Endothelial cell of umbilical vein (primary cell): ENCODE measurements around the gene CFAP161. TPM values are rescaled to one million over a fixed set of nuclear protein-coding genes. Genes with fewer than 3 reads are reported as not detected.

Experiments
- BruUV-seq: library from RNA; stranded (reverse); fragments of 400-500 nt; replicated peaks from 2 replicates; lab custom pipeline; 2021; lab: Mats Ljungman, UMichigan
- CTCF ChIA-PET: fragments of 300-600, 350-600 bp; sonication (Branson Sonifier 250); formaldehyde crosslinking; loops from one replicate; lab custom pipeline; 2021; ENCODE audit warnings: antibody characterized with exemption, inconsistent platforms; lab: Charles Lee
- POLR2A ChIA-PET: fragments of 300-600, 350-600 bp; sonication (Branson Sonifier 250); formaldehyde crosslinking; loops from one replicate; lab custom pipeline; 2021; ENCODE audit warnings: antibody characterized with exemption, inconsistent platforms; lab: Charles Lee
- DNase-seq: peaks from one replicate; pipeline ENCODE4 v3.0.0-alpha.2; 2011; ENCODE audit warnings: low read depth, low spot score
- FAIRE-seq: peaks from 2 replicates; lab custom pipeline; 2011; peaks lifted over from hg19 to GRCh38; lab: Jason Lieb, UNC
- H2AFZ ChIP-seq: 2 replicates; pipeline ENCODE4 v1.6.0; 2012; ENCODE audit warnings: low read depth, low read length, control low read depth, inconsistent platforms
- H3K27ac ChIP-seq: 2 replicates; pipeline ENCODE4 v1.5.1; 2011; ENCODE audit warnings: low read depth, mild to moderate bottlenecking, control low read depth, low read length, moderate library complexity; ENCODE audit not compliant: insufficient read depth
- H3K27me3 ChIP-seq, 2 experiments: 2 replicates each; pipeline versions ENCODE4 v1.6.0 to v1.6.1; 2011; ENCODE audit warnings: low read length in 2 of 2, mixed read lengths in 1 of 2; ENCODE audit not compliant: control insufficient read depth in 2 of 2, insufficient read depth in 2 of 2
- H3K36me3 ChIP-seq, 2 experiments: 2 replicates in 1 of 2; 3 replicates in 1 of 2; pipeline ENCODE4 v1.5.1; 2011; ENCODE audit warnings: low read length in 2 of 2, mild to moderate bottlenecking in 1 of 2, moderate library complexity in 1 of 2; ENCODE audit not compliant: control insufficient read depth in 2 of 2, insufficient read depth in 2 of 2; ENCODE audit errors: extremely low read depth in 1 of 2
- H3K4me1 ChIP-seq: 3 replicates; pipeline ENCODE4 v1.5.1; 2011; ENCODE audit warnings: mild to moderate bottlenecking, low read length; ENCODE audit not compliant: control insufficient read depth, insufficient read depth; ENCODE audit errors: extremely low read depth
- H3K4me2 ChIP-seq: 2 replicates; pipeline ENCODE4 v1.6.1; 2011; ENCODE audit warnings: low read length, control low read depth, mixed read lengths; ENCODE audit not compliant: insufficient read depth
- H3K4me3 ChIP-seq, 3 experiments: fragments of 200-600 bp in 1 of 3; sonication (generic), shearing (Covaris generic) in 1 of 3; replicated peaks in 1 of 3; 2 replicates each; pipeline ENCODE4 v1.5.1; 2011 to 2016; ENCODE audit warnings: control low read depth in 3 of 3, low read length in 3 of 3, mild to moderate bottlenecking in 2 of 3, inconsistent platforms in 1 of 3, low read depth in 1 of 3, moderate library complexity in 1 of 3; ENCODE audit not compliant: insufficient read depth in 1 of 3
- H3K79me2 ChIP-seq: 2 replicates; pipeline ENCODE4 v1.6.0; 2012; ENCODE audit warnings: low read length, inconsistent platforms; ENCODE audit not compliant: control insufficient read depth, insufficient read depth
- H3K9ac ChIP-seq: replicated peaks from 2 replicates; pipeline ENCODE3; 2011; ENCODE audit warnings: low read length, control low read depth; ENCODE audit not compliant: insufficient read depth; ENCODE audit errors: extremely low read depth
- H3K9me1 ChIP-seq: replicated peaks from 3 replicates; pipeline ENCODE4 v1.6.0; 2011; ENCODE audit warnings: mild to moderate bottlenecking, low read length; ENCODE audit not compliant: control insufficient read depth, insufficient read depth; ENCODE audit errors: extremely low read depth
- H3K9me3 ChIP-seq: replicated peaks from 2 replicates; pipeline ENCODE4 v1.5.1; 2012; ENCODE audit warnings: low read length, inconsistent platforms; ENCODE audit not compliant: control insufficient read depth, insufficient read depth
- H4K20me1 ChIP-seq: replicated peaks from 2 replicates; pipeline ENCODE3; 2011; ENCODE audit warnings: mild to moderate bottlenecking, low read length; ENCODE audit not compliant: control insufficient read depth, insufficient read depth; ENCODE audit errors: extremely low read depth
- EZH2 ChIP-seq: IDR thresholded peaks from 2 replicates; pipeline ENCODE4 v1.6.1; 2012; ENCODE audit warnings: borderline replicate concordance, low read depth, mild to moderate bottlenecking, moderate library complexity, low read length, inconsistent platforms; ENCODE audit not compliant: severe bottlenecking
- FOS ChIP-seq: IDR thresholded peaks from 2 replicates; pipeline ENCODE4 v1.6.1; 2011; ENCODE audit warnings: mild to moderate bottlenecking, low read length, moderate library complexity, borderline replicate concordance; ENCODE audit not compliant: insufficient read depth
- GATA2 ChIP-seq: IDR thresholded peaks from 2 replicates; pipeline ENCODE4 v1.7.0; 2011; ENCODE audit warnings: low read depth, mild to moderate bottlenecking, moderate library complexity, mixed read lengths, low read length; ENCODE audit not compliant: insufficient read length, insufficient read depth
- JUN ChIP-seq: IDR thresholded peaks from 2 replicates; pipeline ENCODE4 v1.6.1; 2011; ENCODE audit warnings: borderline replicate concordance, low read depth; ENCODE audit not compliant: insufficient read length, insufficient read depth
- MYC ChIP-seq: IDR thresholded peaks from one replicate; pipeline ENCODE4 v1.6.1; 2011; ENCODE audit warnings: mild to moderate bottlenecking, low read depth, low read length
- POLR2A ChIP-seq: IDR thresholded peaks from 2 replicates; pipeline ENCODE4 v1.6.1; 2012; ENCODE audit warnings: low read depth, mild to moderate bottlenecking, control low read depth, low read length
- POLR2AphosphoS5 ChIP-seq: IDR thresholded peaks from 2 replicates; pipeline ENCODE4 v1.6.1; 2012; ENCODE audit warnings: low read depth, mild to moderate bottlenecking, control low read depth, low read length, moderate library complexity; ENCODE audit not compliant: insufficient read depth
- dilution Hi-C: fragments of 300-500 bp; cut with MboI; formaldehyde crosslinking; loops from one replicate; pipeline ENCODE4 v1.15.0; 2019; ENCODE audit warnings: low sequenced_read_pairs; ENCODE audit not compliant: extremely low pct_ligation_motif_present
- intact Hi-C: fragments of 100-400 bp; cut with micrococcal nuclease; formaldehyde crosslinking; loops from one replicate; pipeline ENCODE4 v1.10.0; 2022
- polyA plus RNA-seq, 4 experiments: library from polyadenylated mRNA; depleted of rRNA in 3 of 4; stranded (reverse) in 3 of 4; unstranded in 1 of 4; fragments of >200 nt; gene quantifications; 2 replicates each; pipeline versions ENCODE4 v1.2.1 to v1.2.3, GENCODE V29; 2011 to 2012; ENCODE audit warnings: missing spikeins in 1 of 4
- total RNA-seq: library from RNA; stranded (reverse); gene quantifications from 2 replicates; pipeline ENCODE4 v1.2.3, GENCODE V29; 2021
- TF ChIP-seq, protein P1 (sequence below): IDR thresholded peaks from 2 replicates; pipeline ENCODE4 v1.6.1; 2011; ENCODE audit not compliant: insufficient read depth, insufficient read length
- TF ChIP-seq, protein P2 (sequence below), 2 donors: IDR thresholded peaks; 1 replicate in 1 of 2; 2 replicates in 1 of 2; pipeline ENCODE4 v1.5.1; 2011; ENCODE audit warnings: low read length in 2 of 2, mild to moderate bottlenecking in 2 of 2, moderate library complexity in 2 of 2, control low read depth in 1 of 2, inconsistent platforms in 1 of 2, low read depth in 1 of 2; ENCODE audit not compliant: insufficient read depth in 1 of 2; ENCODE audit errors: extremely low read depth in 1 of 2

Gene CFAP161
- total and polyA plus RNA-seq, 2 donors (not counting 3 experiments of a cell fraction or from before 2014, with no cell fraction given), result 0.08 TPM; not detected in 1

DNA sequence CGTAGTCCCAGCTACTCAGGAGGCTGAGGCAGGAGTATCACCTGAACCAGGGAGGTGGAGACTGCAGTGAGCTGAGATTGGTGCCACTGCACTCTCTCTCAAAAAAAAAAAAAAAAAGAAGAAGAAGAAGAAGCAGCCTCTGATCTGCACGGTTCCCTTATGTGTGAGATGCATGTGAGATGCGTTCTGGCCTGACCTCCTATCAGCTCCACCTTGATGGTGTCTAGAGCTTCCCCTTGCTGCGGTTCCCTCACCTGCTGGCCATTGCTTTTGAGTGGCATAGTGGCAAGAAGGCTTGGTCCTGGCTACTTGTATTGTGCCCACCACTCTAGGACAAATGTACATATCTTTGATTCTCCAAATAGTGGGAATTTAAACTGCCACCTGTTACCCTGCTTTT is 49.4 kb upstream of the CFAP161 start:
- dilution Hi-C loops, result no loop called here
- TF ChIP-seq, protein P1, sequence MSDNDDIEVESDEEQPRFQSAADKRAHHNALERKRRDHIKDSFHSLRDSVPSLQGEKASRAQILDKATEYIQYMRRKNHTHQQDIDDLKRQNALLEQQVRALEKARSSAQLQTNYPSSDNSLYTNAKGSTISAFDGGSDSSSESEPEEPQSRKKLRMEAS, result no peak
- TF ChIP-seq JUN (no peak), POLR2A (no peak), EZH2 (no peak), FOS (no peak), POLR2AphosphoS5 (no peak), GATA2 (no peak), MYC (no peak)
- TF ChIP-seq, protein P2, sequence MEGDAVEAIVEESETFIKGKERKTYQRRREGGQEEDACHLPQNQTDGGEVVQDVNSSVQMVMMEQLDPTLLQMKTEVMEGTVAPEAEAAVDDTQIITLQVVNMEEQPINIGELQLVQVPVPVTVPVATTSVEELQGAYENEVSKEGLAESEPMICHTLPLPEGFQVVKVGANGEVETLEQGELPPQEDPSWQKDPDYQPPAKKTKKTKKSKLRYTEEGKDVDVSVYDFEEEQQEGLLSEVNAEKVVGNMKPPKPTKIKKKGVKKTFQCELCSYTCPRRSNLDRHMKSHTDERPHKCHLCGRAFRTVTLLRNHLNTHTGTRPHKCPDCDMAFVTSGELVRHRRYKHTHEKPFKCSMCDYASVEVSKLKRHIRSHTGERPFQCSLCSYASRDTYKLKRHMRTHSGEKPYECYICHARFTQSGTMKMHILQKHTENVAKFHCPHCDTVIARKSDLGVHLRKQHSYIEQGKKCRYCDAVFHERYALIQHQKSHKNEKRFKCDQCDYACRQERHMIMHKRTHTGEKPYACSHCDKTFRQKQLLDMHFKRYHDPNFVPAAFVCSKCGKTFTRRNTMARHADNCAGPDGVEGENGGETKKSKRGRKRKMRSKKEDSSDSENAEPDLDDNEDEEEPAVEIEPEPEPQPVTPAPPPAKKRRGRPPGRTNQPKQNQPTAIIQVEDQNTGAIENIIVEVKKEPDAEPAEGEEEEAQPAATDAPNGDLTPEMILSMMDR (IDR thresholded peaks at IDR 0.05; ENCODE audit: extremely low read depth in 1 of 2, insufficient read depth in 1 of 2, low read depth in 1 of 2, low read length in 2 of 2), result no peak
- H3K9ac ChIP-seq, result no peak overlapping the region

More for the DNA sequence above, 49.4 kb upstream of the CFAP161 start:
- H4K20me1 ChIP-seq, result no peaks in the 10 kb centered on the region
- POLR2A ChIA-PET, result interaction anchor here (0.6 kb wide), 1 partner anchor 312 kb away, joined by 3 read pairs; no protein-coding TSS in a partner anchor
- H2AFZ ChIP-seq, result no peak overlapping the region
- H3K4me3 ChIP-seq, result no peak overlapping the region
- DNase-seq, result no peak
- CTCF ChIA-PET, result interaction anchor here (0.8 to 1.5 kb wide), 2 partner anchors 8 to 15 kb away, joined by 3 to 6 read pairs; no protein-coding TSS in a partner anchor
- H3K9me1 ChIP-seq, result no peaks in the 10 kb centered on the region
- H3K4me1 ChIP-seq, result peaks cover 13% of the 10 kb centered on the region
- no peaks in the 10 kb centered on the region for H3K9me3 ChIP-seq
- no peaks in the 10 kb centered on the region for H3K36me3 ChIP-seq
- intact Hi-C loops, result loop anchor here (1.0 kb wide), 2 partner anchors 16 to 45 kb away; no protein-coding TSS in a partner anchor
- BruUV-seq, result no TSS peak
- no peak for FAIRE-seq
- H3K4me2 ChIP-seq, result no peak overlapping the region
- H3K27me3 ChIP-seq, result no peaks in the 10 kb centered on the region
- no peaks in the 10 kb centered on the region for H3K79me2 ChIP-seq
- no peak overlapping the region for H3K27ac ChIP-seq
